AG10803 (cell line): ENCODE data around the gene WDR37.

Experiments
- DNase-seq: peaks from one replicate; pipeline ENCODE4 v3.0.0; 2010; ENCODE audit warnings: low read depth
- H3K4me3 ChIP-seq: 2 replicates; pipeline ENCODE4 v1.5.1; 2011; ENCODE audit warnings: mild to moderate bottlenecking, low read length, control low read depth
- CTCF ChIP-seq: conservative IDR thresholded peaks from 2 replicates; pipeline ENCODE4 v1.5.1; 2011; ENCODE audit warnings: mild to moderate bottlenecking, low read length, control low read depth, inconsistent platforms

WDR37 gene

GRCh38 chr10:1151076-1152033 lies 95.2 kb downstream of the WDR37 start:
- no peak overlapping the region for H3K4me3 ChIP-seq
- DNase-seq: no peak
- no peak for TF ChIP-seq CTCF

GRCh38 chr10:1152386-1153250 lies 96.4 kb downstream of the WDR37 start:
- no peak for DNase-seq
- no peak for TF ChIP-seq CTCF
- H3K4me3 ChIP-seq: no peak overlapping the region

GRCh38 chr10:1153251-1153763 lies 97.1 kb downstream of the WDR37 start:
- no peak overlapping the region for H3K4me3 ChIP-seq
- no peak for DNase-seq
- no peak for TF ChIP-seq CTCF

GRCh38 chr10:1153805-1154351 lies 97.7 kb downstream of the WDR37 start:
- no peak for DNase-seq
- TF ChIP-seq CTCF: no peak
- H3K4me3 ChIP-seq: no peak overlapping the region

GRCh38 chr10:1154531-1155295 lies 98.5 kb downstream of the WDR37 start:
- no peak overlapping the region for H3K4me3 ChIP-seq
- no peak for TF ChIP-seq CTCF
- DNase-seq: no peak

GRCh38 chr10:1155791-1156615 lies 99.8 kb downstream of the WDR37 start:
- TF ChIP-seq CTCF: no peak
- DNase-seq: no peak
- H3K4me3 ChIP-seq: no peak overlapping the region
